Mesothelial cell of epicardium (in vitro differentiated cells): ENCODE measurements around the gene TNXB. TPM values are rescaled to one million over a fixed set of nuclear protein-coding genes. Genes with fewer than 3 reads are reported as not detected.

Source experiments
- DNase-seq, 2 experiments: peaks; one replicate each; pipeline ENCODE4 v3.0.0; 2021; ENCODE audit warnings: low spot score in 2 of 2; ENCODE audit not compliant: unreplicated experiment in 2 of 2
- H3K27ac Mint-ChIP-seq: 2 replicates; pipeline ENCODE4 v1.8.0; 2021; ENCODE audit warnings: mixed read lengths
- H3K27me3 Mint-ChIP-seq: 2 replicates; pipeline ENCODE4 v1.8.0; 2021; ENCODE audit warnings: low read depth, mixed read lengths
- H3K36me3 Mint-ChIP-seq: 2 replicates; pipeline ENCODE4 v1.8.0; 2021; ENCODE audit warnings: mixed read lengths
- H3K4me1 Mint-ChIP-seq: 2 replicates; pipeline ENCODE4 v1.8.0; 2021; ENCODE audit warnings: mixed read lengths
- H3K4me3 Mint-ChIP-seq: 2 replicates; pipeline ENCODE4 v1.8.0; 2021; ENCODE audit warnings: mild to moderate bottlenecking, moderate library complexity, mixed read lengths
- H3K9me3 Mint-ChIP-seq: 2 replicates; pipeline ENCODE4 v1.8.0; 2021; ENCODE audit warnings: mixed read lengths
- total RNA-seq: library from RNA; stranded (reverse); gene quantifications from 3 replicates; pipeline ENCODE4 v1.2.1, GENCODE V29; 2021
- TF ChIP-seq, protein P1 (sequence below): fragments of 200-600 bp; sonication (generic); IDR thresholded peaks from one replicate; pipeline ENCODE4 v1.5.0; 2021; ENCODE audit warnings: antibody characterized with exemption; ENCODE audit not compliant: unreplicated experiment

TNXB gene
- total RNA-seq, 1 donor from 2014 or later = 13.9 TPM

DNA sequence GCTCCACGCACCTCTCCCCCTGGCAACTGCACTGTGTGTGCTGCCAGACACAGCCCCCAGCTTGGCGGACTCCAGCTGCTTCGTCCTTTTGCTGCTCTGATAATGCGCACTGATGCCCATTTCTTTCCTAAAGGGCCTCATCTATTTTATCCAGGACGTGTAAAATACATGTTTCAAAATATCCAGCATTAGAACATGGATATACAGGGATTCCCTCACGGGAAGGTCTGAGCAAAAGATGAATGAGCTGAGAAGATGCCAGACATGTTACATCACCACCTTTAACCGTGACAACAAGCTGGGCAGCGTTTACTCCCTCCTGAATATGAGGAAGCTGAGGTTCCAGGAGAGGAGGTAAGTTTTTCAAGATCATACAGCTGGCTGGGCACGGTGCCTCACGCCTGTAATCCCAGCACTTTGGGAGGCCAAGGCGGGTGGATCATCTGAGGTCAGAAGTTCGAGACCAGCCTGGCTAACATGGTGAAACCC is 32.8 kb downstream of the TNXB start:
- TF ChIP-seq, protein P1, sequence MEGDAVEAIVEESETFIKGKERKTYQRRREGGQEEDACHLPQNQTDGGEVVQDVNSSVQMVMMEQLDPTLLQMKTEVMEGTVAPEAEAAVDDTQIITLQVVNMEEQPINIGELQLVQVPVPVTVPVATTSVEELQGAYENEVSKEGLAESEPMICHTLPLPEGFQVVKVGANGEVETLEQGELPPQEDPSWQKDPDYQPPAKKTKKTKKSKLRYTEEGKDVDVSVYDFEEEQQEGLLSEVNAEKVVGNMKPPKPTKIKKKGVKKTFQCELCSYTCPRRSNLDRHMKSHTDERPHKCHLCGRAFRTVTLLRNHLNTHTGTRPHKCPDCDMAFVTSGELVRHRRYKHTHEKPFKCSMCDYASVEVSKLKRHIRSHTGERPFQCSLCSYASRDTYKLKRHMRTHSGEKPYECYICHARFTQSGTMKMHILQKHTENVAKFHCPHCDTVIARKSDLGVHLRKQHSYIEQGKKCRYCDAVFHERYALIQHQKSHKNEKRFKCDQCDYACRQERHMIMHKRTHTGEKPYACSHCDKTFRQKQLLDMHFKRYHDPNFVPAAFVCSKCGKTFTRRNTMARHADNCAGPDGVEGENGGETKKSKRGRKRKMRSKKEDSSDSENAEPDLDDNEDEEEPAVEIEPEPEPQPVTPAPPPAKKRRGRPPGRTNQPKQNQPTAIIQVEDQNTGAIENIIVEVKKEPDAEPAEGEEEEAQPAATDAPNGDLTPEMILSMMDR = no peak
- DNase-seq = no peak
- H3K4me1 Mint-ChIP-seq = peaks cover 36% of the 10 kb centered on the region
- H3K36me3 Mint-ChIP-seq = no peaks in the 10 kb centered on the region
- H3K27me3 Mint-ChIP-seq = no peaks in the 10 kb centered on the region
- H3K4me3 Mint-ChIP-seq = no peak overlapping the region
- H3K9me3 Mint-ChIP-seq = no peaks in the 10 kb centered on the region
- peak overlapping the region; percentile 91 for H3K27ac Mint-ChIP-seq

DNA sequence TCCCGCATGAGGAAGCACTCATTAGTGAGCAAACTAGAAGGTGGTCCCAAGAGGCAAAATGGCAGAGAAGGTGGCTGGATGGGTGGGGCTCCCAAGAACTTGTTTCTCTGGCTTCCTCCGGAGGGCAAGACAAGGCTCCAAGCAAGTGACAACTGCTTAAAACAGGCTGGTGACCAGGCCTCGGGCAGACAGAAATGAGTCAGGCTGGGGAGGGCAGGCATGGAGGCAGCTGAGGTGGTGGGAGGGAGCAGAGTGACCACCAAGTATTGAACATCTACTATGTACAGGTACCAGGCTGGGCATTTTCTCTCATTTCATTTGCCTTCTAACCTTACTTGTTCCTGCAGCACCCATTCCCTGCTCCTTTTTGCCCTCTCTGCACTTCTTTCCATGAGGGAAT is 33.4 kb downstream of the TNXB start:
- no peak for DNase-seq
- Mint-ChIP-seq H3K9me3 (no peaks in the 10 kb centered on the region), H3K27ac (peak overlapping the region; percentile 91)

DNA sequence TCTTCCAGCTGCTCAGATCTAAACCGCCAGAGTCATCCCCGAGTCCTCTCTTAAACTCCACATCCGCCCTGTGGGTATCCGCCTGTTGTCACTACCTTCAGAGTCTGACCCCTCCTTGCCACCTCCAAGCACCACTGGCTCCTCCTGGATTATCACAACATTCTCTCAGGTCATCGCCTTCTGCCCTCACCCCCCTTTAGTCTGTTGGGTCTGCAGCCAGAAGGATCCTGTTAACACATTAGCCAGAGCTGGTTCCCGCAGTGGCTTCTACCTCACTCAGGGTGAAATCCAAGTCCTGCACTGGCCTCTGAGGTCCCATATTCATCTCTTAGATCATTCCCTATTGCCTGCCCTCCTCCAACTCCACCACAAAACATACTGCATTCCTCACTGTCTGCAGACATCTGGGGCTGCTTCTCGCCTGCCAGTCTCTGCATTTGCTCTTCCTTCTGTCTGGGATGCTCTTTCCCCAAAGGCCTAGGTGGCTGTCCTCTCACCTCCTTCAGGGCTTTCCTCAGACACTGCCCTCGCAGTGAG is 34.1 kb downstream of the TNXB start:
- no peaks in the 10 kb centered on the region for H3K36me3 Mint-ChIP-seq
- TF ChIP-seq, protein P1 = no peak
- H3K27ac Mint-ChIP-seq = peak overlapping the region; percentile 52
- peaks cover 30% of the 10 kb centered on the region for H3K4me1 Mint-ChIP-seq
- H3K27me3 Mint-ChIP-seq = no peaks in the 10 kb centered on the region
- no peaks in the 10 kb centered on the region for H3K9me3 Mint-ChIP-seq
- no peak overlapping the region for H3K4me3 Mint-ChIP-seq
- DNase-seq = no peak

More for the DNA sequence above, 33.4 kb downstream of the TNXB start:
- Mint-ChIP-seq H3K4me1 (peaks cover 32% of the 10 kb centered on the region), H3K36me3 (no peaks in the 10 kb centered on the region), H3K4me3 (no peak overlapping the region), H3K27me3 (no peaks in the 10 kb centered on the region)
- TF ChIP-seq, protein P1 = no peak

DNA sequence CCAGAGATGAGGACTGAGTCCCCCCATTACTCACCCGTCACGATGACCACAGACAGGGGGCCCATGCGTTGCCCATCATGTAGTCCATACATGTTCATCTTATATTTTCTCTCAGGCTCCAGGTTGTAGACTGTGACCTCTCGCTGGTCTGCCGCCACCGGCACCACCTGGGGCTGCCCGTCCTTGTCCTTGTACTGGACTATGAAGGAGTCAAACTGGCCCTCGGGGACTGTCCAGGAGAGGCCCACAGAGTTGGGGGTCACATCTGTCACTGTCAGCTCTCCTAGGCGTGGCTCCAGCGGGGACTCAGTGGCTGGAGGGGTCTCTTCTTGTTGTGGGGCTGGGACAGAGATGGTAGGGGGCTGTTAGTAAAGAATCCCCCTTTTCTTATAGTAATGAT is 35.5 kb downstream of the TNXB start:
- TF ChIP-seq, protein P1 = no peak
- no peaks in the 10 kb centered on the region for H3K9me3 Mint-ChIP-seq
- no peaks in the 10 kb centered on the region for H3K27me3 Mint-ChIP-seq
- peaks cover 30% of the 10 kb centered on the region for H3K4me1 Mint-ChIP-seq
- no peak overlapping the region for H3K4me3 Mint-ChIP-seq
- H3K27ac Mint-ChIP-seq = no peak overlapping the region
- no peaks in the 10 kb centered on the region for H3K36me3 Mint-ChIP-seq
- no peak for DNase-seq

DNA sequence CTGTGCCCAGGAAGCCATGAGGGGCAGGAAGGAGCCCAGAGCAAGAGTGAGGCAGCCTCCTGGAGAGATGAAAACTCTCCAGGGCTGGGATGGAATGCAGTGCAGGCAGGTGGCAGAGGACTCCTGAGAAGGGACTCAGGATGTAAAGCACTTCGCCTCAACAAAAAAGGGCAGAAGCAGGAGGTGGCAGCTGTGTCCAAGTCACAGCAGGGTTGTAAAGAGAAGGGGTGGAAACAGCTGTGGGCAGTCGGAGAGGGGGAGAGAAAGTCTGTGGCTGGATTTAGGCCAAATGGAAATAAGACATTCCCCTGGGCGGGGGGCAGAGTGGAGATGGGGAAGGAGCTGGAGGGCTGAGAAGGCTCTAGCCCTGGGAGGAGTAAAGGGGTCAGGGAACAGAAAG is 36.0 kb downstream of the TNXB start:
- TF ChIP-seq, protein P1 = no peak
- Mint-ChIP-seq H3K27ac (no peak overlapping the region), H3K27me3 (no peaks in the 10 kb centered on the region), H3K9me3 (no peaks in the 10 kb centered on the region), H3K4me3 (no peak overlapping the region), H3K4me1 (peaks cover 30% of the 10 kb centered on the region), H3K36me3 (no peaks in the 10 kb centered on the region)
- no peak for DNase-seq
